ENCODE measurements around the gene ABCE1.

The ABCE1 gene

DNA sequence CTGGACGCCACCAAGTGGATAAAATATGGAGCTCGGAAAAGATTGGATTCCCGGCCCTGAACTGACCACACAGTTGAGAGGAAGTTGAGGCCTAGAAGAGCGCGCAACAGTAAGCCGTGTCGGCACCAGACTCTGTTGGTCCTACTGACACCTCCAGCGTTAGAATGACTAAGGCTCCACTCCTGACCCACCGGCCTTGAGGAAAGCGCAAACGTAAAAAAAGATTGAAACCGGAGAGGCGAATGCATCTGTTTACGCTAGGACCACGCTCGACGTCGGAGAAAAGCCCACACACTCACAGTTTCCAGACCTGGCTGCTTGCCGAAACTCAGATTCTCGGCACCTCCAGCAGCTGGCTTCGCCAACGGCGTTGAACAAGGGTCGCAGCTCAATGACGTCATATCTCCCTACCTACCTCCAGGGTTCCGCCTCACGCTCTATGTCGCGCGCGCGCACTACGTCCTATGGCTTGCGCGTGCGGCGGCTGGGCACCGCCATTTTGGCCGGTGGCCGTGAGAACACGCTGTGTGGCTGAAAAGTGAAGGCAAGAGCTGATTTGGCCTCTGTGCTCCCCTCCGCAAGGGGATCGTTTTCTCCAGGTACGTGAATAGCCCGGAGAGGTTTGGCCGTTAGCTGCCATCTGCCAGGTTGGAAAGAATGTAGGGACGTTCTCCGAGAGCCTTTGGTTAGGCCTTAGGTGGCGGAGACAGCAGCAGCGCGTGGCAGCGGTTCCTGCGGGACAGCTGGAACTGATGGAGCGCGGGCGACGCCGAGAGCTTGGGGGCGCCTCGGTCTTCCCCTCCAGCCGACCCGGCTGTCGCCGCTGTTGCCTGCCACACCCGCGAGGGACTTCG is at the start of gene ABCE1, which contains the start of gene ANAPC10:
Gene ABCE1 (plus strand): TSS at position 491 of the 854 bp plus-strand sequence. CDS start 6,102 bp downstream, outside the sequence.
Gene ANAPC10 (minus strand): TSS at position 376 of the 854 bp plus-strand sequence. CDS start 2,097 bp downstream, outside the sequence.
- peak; percentile 94 for DNase-seq

GRCh38 chr4:145048817-145049216 is 49.3 kb upstream of the ABCE1 start:
- no peak for DNase-seq

DNA sequence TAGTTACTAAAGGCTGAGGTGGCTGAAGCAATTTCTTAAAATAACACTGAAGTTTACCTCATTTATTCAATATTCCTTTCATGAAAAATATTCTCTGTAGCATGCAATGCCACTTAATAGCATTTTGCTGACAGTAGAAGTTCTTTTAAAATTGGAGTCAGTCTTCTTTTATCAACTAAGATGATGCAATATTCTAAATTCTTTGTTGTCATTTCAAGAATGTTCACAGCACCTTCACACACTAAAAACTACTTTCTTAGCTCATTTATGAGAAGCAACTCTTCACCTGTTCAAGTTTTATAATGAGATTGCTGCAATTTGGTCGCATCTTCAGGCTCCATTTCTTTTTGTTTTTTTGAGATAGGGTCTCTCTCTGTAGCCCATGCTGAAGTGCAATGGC is 48.9 kb upstream of the ABCE1 start:
- no peak for DNase-seq

- DNase-seq, result no peak
Measured at GRCh38 chr4:145055533-145056257, 42.4 kb upstream of the ABCE1 start.

DNA sequence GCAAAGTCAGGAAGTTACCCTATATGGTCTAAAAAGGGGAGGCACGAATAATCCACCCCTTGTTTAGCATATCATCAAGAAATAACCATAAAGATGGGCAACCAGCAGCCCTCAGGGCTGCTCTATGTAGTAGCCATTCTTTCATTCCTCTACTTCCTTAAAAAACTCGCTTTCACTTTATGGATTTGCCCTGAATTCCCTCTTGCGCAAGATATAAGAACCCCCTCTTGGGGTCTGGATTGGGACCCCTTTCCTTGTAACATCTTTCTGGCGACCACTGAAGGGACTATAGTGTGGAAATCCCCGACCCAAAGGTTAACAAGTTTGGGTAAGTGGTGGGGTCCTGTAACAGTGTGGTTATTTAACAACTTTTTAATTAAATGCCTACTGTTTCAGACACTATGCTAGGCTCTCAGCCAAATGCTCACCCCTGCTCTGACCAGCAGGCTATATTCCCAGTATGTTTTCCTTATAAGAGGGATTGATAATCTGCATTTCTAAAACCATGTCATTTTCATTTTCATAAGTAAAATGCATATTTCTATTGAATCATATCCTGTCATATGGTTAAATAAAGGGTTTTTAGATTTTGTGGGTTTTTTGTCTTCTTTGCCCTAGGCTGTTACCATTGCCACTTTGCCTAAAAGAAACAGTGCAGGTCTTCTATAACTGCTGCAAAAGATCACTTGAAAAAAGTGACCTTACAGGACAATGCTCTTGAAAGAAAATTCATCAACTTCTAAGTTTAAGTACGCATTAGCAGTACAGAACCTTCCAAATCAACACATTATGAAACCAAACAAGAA is 41.6 kb upstream of the ABCE1 start:
- DNase-seq, result no peak

GRCh38 chr4:145058256-145058655 is 39.9 kb upstream of the ABCE1 start:
- no peak for DNase-seq

DNA sequence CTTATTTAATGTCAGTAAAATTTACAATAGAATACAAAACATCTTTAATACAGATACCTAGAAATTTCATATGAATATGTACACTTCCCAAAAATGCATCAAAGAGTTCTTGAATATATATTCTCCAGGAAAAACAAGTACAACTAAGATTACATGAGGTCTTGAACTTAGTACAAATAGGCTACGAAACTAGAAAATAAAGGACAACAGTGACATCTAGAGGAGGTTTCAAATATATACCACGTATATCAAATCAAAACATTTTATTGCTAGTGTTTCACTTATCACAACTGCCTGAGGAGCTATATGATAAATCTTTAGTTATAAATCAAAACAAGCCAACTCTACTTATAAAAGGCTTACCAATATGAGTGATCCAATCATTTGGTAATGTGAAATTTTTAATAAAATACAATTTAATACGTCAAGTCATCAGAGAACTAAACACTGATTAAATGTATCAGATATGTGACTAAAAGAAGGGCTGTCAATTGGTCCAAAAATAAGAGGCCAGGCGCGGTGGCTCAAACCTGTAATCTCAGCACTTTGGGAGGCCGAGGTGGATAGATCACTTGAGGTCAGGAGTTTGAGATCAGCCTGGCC is 36.7 kb upstream of the ABCE1 start:
- no peak for DNase-seq

DNA sequence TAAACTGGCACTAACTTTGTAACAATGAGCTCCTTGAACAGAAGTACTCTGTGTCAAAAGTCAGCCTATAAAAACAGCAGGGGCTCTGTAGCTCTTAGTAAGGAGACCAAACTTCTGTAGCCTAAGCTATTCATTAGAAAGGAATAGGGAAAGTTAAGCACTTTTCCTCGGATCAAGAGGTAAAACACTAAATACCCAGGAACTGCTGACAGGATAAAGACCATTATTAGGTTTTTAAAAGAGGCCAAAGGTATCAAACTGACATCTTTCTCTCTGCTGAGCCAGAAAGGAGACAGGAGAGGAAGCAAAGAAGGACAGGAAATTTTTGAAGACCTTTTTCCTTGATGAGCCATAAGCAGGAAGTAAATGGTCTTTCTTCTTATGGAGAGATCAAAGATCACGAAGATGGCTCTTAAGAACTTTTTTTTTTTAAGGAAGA is 32.0 kb upstream of the ABCE1 start:
- DNase-seq, result no peak

DNA sequence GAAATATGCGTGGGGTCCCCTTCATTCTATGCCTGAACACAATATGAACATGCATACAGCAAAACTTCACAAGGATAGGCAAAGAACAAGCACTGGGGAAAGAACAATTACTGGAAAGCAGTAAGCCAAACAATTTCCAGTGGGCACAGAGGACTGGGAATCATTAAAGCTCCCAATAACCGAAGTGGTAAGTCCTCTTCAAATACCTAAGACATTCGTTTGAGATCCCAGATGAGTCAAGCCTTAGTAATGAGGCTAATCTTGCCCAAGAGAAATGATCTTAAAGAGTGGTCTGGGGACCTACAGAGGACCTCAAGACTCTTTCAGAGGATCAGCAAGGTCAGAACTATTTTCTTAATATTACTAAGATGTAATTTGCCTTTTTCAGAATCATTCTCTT is 28.8 kb upstream of the ABCE1 start:
- DNase-seq, result no peak

DNA sequence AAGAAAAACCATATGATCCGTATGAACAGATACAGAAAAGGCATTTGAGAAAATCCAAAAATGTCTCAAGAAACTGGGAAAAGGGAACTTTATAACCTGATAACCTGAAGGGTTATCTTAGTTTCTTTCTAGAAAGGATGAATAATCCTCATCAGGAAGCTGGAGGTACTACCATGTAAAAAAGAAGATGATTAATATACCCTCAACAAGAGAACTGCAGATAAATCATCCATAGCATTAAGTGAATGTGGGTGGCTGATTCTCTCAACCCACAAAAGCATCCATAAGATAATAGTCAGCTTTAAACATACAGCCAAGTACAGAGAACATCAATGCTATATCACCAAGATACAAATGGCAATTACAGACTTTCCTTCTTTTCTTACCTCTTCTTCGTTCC is 26.6 kb upstream of the ABCE1 start:
- DNase-seq, result no peak

GRCh38 chr4:145075742-145076468 is 22.2 kb upstream of the ABCE1 start:
- DNase-seq, result no peak

DNA sequence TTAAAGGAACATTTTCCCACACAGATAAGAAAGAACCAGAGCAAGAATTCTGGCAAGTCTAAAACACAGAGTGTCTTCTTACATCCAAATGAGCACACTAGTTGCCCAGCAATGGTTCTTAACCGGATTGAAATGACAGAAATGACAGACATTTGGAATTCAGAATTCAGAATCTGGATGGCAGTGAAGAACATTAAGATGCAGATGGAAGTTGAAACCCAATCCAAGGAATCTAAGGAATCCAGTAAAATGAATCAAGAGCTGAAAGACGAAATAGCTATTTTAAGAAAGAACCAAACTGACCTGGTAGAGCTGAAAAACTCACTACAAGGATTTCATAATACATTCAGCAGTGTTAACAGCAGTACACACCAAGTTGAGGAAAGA is 21.6 kb upstream of the ABCE1 start:
- no peak for DNase-seq

DNA sequence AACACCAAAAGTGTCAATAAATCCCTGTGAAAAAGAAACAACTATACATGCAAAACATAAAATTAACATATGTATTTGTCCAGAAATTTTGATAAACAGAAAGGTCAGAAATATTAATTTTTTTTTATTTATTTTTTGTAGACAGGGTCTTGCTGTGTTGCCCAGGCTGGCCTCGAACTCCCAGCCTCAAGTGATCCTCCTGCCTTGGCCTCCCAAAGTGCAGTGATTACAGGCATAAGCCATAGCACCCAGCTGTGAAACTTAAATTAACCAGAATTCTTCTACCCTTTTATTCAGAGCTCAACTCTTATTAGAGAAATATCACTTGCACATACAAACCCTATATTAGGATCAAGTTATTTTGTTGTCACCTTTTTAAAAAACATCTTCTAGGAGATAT is 16.4 kb upstream of the ABCE1 start:
- no peak for DNase-seq

GRCh38 chr4:145083891-145084605 is 14.1 kb upstream of the ABCE1 start:
- no peak for DNase-seq

- DNase-seq, result no peak
Measured at GRCh38 chr4:145090380-145090779, 7.7 kb upstream of the ABCE1 start.

GRCh38 chr4:145093638-145094037 is 4.5 kb upstream of the ABCE1 start:
- DNase-seq, result no peak

- DNase-seq, result no peak
Measured at GRCh38 chr4:145097331-145097820, 735 bp upstream of the ABCE1 start.

DNA sequence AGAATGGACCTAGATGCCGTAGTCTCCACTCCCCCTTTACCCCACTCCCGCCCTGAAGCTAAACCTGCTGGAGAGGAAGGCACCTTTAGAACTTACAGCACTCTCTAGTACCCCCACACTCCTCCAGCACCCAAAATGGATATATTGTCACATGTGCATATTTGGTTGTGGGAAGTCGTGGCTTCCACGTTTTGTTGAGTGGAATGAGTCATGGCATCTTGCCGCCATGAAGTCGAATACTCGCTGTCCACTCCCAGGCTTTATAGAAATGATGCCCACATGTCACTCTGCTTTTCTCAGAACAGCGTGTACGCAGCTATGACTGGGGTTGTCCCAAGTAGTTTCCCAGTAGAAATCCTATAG is 545 bp downstream of the ABCE1 start:
- DNase-seq, result no peak

- no peak for DNase-seq
Measured at GRCh38 chr4:145099653-145100052, 1.5 kb downstream of the ABCE1 start.

DNA sequence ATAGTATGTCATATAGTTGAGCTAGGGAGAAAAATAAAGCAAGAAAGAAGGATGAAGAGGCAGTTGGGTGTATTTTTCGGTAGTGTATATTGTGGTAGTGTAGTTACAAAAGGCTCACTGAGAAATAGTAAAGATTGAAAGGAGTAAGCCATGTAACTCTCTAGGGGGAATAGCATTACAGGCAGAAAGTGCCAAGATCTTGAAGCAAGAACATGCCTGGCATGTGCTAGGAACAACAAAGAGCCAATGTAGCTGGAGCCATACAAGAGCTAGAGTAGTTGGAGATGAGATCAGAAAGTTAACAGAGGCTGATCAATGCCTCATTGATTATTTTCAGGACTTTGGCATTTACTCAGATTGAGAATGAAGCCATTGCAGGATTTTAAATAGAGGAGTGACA is 3.0 kb downstream of the ABCE1 start:
- DNase-seq, result no peak

DNA sequence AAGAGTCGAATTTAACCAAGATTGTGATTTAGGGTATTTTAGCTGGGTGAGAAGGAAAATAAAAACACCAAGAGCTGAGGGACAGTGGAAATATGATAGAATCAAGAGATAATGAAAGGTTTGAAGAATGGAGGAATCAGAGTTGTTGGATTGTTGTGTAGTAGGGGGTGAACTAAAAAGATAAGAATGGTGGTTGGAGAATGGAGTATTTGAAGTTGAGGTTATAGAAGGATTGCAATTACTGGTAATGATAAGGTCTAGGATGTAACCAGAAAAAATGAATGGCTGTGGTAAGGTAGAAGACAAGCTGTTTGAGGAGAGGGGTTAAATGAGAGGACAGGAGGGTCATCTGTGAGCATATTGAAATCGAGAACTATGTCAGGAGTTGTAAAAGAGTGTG is 4.5 kb downstream of the ABCE1 start:
- no peak for DNase-seq
